Trophoblast cell (in vitro differentiated cells and primary cell): Measurements from ENCODE around the gene CYP2B6.

Experiments
- DNase-seq, 2 donors: peaks; one replicate each; pipeline ENCODE4 v3.0.0-alpha.2; 2016
- H2AFZ ChIP-seq: 2 replicates; pipeline ENCODE4 v1.6.1; 2013; ENCODE audit warnings: low read length, moderate library complexity, mild to moderate bottlenecking; ENCODE audit not compliant: insufficient read depth, poor library complexity
- H2AK5ac ChIP-seq: 2 replicates; pipeline ENCODE4 v1.6.1; 2013; ENCODE audit warnings: mild to moderate bottlenecking, low read length
- H2BK120ac ChIP-seq: 2 replicates; pipeline ENCODE4 v1.6.1; 2013; ENCODE audit warnings: low read length, mild to moderate bottlenecking, moderate library complexity; ENCODE audit not compliant: insufficient read depth, poor library complexity
- H2BK12ac ChIP-seq: 2 replicates; pipeline ENCODE4 v1.6.1; 2013; ENCODE audit warnings: mild to moderate bottlenecking, low read length, moderate library complexity
- H2BK5ac ChIP-seq: 2 replicates; pipeline ENCODE4 v1.6.1; 2013; ENCODE audit warnings: low read length, low read depth, moderate library complexity, mild to moderate bottlenecking; ENCODE audit not compliant: poor library complexity
- H3K14ac ChIP-seq: 2 replicates; pipeline ENCODE4 v1.6.1; 2013; ENCODE audit warnings: mild to moderate bottlenecking, low read length
- H3K18ac ChIP-seq: 2 replicates; pipeline ENCODE4 v1.6.1; 2013; ENCODE audit warnings: mild to moderate bottlenecking, low read length
- H3K23ac ChIP-seq: 2 replicates; pipeline ENCODE4 v1.6.1; 2013; ENCODE audit warnings: low read length
- H3K27ac ChIP-seq: 2 replicates; pipeline ENCODE4 v1.5.1; 2013; ENCODE audit warnings: low read depth, mild to moderate bottlenecking, inconsistent platforms, low read length, moderate library complexity
- H3K27me3 ChIP-seq: 2 replicates; pipeline ENCODE4 v1.6.1; 2013; ENCODE audit warnings: inconsistent platforms, mild to moderate bottlenecking, low read length, moderate library complexity; ENCODE audit not compliant: insufficient read depth
- H3K36me3 ChIP-seq, 2 experiments: 1 replicate in 1 of 2; 2 replicates in 1 of 2; pipeline ENCODE4 v1.6.1; 2013; ENCODE audit warnings: low read length in 2 of 2, mild to moderate bottlenecking in 2 of 2, moderate library complexity in 1 of 2; ENCODE audit not compliant: insufficient read depth in 2 of 2, control insufficient read depth in 1 of 2
- H3K4ac ChIP-seq: 2 replicates; pipeline ENCODE4 v1.6.1; 2013; ENCODE audit warnings: low read depth, mild to moderate bottlenecking, low read length, moderate library complexity
- H3K4me1 ChIP-seq, 2 experiments: 1 replicate in 1 of 2; 2 replicates in 1 of 2; pipeline ENCODE4 v1.6.1; 2013; ENCODE audit warnings: low read length in 2 of 2, mild to moderate bottlenecking in 2 of 2, moderate library complexity in 1 of 2; ENCODE audit not compliant: insufficient read depth in 2 of 2, control insufficient read depth in 1 of 2
- H3K4me2 ChIP-seq: 2 replicates; pipeline ENCODE4 v1.6.1; 2013; ENCODE audit warnings: inconsistent platforms, mild to moderate bottlenecking, low read length, moderate library complexity
- H3K4me3 ChIP-seq: 2 replicates; pipeline ENCODE4 v1.5.1; 2013; ENCODE audit warnings: mild to moderate bottlenecking, low read depth, low read length, inconsistent platforms
- H3K79me1 ChIP-seq: one replicate; pipeline ENCODE4 v1.6.1; 2013; ENCODE audit warnings: low read length
- H3K79me2 ChIP-seq: 2 replicates; pipeline ENCODE4 v1.6.1; 2013; ENCODE audit warnings: low read length, mild to moderate bottlenecking; ENCODE audit not compliant: control insufficient read depth, insufficient read depth, poor library complexity
- H3K9ac ChIP-seq: 2 replicates; pipeline ENCODE4 v1.6.1; 2013; ENCODE audit warnings: mild to moderate bottlenecking, low read length
- H3K9me3 ChIP-seq: 2 replicates; pipeline ENCODE4 v1.6.1; 2013; ENCODE audit warnings: low read depth, mild to moderate bottlenecking, control low read depth, inconsistent platforms, low read length; ENCODE audit not compliant: insufficient read depth
- H4K12ac ChIP-seq: 2 replicates; pipeline ENCODE4 v1.6.1; 2013; ENCODE audit warnings: low read depth, mild to moderate bottlenecking, low read length, moderate library complexity
- H4K8ac ChIP-seq: 2 replicates; pipeline ENCODE4 v1.6.1; 2013; ENCODE audit warnings: low read depth, mild to moderate bottlenecking, low read length, moderate library complexity
- H4K91ac ChIP-seq: one replicate; pipeline ENCODE4 v1.6.1; 2013; ENCODE audit warnings: low read depth, mild to moderate bottlenecking, low read length, moderate library complexity
- WGBS: extraction: QIAGEN DNeasy Blood & Tissue Kit; methylation state at CpG from one replicate; pipeline ENCODE4 v1.1.7; 2013; ENCODE audit warnings: missing lambda C conversion rate; ENCODE audit not compliant: insufficient read length, insufficient coverage; ENCODE audit errors: extremely low coverage; 5-methylcytosine and 5-hydroxymethylcytosine counted together

Gene CYP2B6

DNA sequence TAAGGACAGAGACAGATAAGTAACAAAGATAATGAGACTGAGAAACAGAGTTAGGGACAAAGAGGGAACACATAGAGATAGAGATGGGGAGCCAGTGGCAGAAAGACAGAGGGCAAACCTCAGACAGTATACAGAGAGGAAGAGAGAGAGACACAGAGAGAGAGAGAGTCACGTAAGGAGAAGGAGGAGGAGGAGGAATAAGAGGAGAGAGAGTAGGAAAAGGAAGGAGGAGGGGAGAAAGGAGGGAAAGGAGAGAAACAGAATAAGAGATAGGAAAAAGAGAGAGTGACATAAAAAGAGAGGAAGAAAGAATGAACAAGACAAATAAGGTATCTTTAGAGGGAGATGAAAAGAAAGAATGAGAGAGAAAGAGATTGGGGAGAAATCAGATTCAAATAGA is 23.6 kb downstream of the CYP2B6 start:
- Histone ChIP-seq H3K23ac (no peak overlapping the region), H3K4me2 (no peak overlapping the region), H3K27ac (no peak overlapping the region), H3K18ac (no peak overlapping the region), H3K9ac (no peak overlapping the region), H3K4me3 (no peak overlapping the region), H3K4ac (no peak overlapping the region), H3K36me3 (no peaks in the 10 kb centered on the region), H4K8ac (no peak overlapping the region), H2BK120ac (no peak overlapping the region), H3K79me1 (no peaks in the 10 kb centered on the region), H3K9me3 (no peaks in the 10 kb centered on the region), H4K91ac (no peak overlapping the region), H2AFZ (no peak overlapping the region), H4K12ac (no peak overlapping the region), H3K4me1 (peaks cover 0 to 5% of the 10 kb centered on the region in 2 experiments), H3K27me3 (no peaks in the 10 kb centered on the region), H3K79me2 (no peaks in the 10 kb centered on the region), H3K14ac (no peak overlapping the region), H2BK5ac (no peak overlapping the region), H2AK5ac (no peak overlapping the region), H2BK12ac (no peak overlapping the region)
- no peak for DNase-seq
- WGBS: 100% methylated on average over 1 of the region's 1 CpG

DNA sequence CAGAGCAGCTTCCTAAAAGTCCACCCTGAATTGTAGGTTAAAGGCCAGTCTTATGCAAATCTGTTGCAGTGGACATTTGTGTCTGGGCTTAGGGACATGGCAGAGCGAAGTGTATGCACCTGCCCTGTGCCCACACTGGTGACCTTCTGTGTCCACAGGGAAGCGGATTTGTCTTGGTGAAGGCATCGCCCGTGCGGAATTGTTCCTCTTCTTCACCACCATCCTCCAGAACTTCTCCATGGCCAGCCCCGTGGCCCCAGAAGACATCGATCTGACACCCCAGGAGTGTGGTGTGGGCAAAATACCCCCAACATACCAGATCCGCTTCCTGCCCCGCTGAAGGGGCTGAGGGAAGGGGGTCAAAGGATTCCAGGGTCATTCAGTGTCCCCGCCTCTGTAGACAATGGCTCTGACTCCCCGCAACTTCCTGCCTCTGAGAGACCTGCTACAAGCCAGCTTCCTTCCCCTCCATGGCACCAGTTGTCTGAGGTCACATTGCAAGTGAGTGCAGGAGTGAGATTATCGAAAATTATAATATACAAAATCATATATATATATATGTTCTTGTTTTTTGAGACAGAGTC is 25.5 kb downstream of the CYP2B6 start:
- Histone ChIP-seq H3K36me3 (no peaks in the 10 kb centered on the region), H3K18ac (no peak overlapping the region), H4K91ac (no peak overlapping the region), H3K79me1 (no peaks in the 10 kb centered on the region), H3K4me2 (no peak overlapping the region), H3K27me3 (no peaks in the 10 kb centered on the region), H4K8ac (no peak overlapping the region), H3K9ac (no peak overlapping the region), H3K79me2 (no peaks in the 10 kb centered on the region), H3K4me1 (peaks cover 0 to 5% of the 10 kb centered on the region in 2 experiments), H3K14ac (no peak overlapping the region), H2AFZ (no peak overlapping the region), H4K12ac (no peak overlapping the region), H2BK5ac (no peak overlapping the region), H3K4me3 (no peak overlapping the region), H2BK120ac (no peak overlapping the region), H2AK5ac (no peak overlapping the region), H2BK12ac (no peak overlapping the region), H3K9me3 (no peaks in the 10 kb centered on the region), H3K4ac (no peak overlapping the region), H3K23ac (no peak overlapping the region), H3K27ac (no peak overlapping the region)
- WGBS: no CpG with 5 or more reads among the region's 12 CpGs
- no peak for DNase-seq

DNA sequence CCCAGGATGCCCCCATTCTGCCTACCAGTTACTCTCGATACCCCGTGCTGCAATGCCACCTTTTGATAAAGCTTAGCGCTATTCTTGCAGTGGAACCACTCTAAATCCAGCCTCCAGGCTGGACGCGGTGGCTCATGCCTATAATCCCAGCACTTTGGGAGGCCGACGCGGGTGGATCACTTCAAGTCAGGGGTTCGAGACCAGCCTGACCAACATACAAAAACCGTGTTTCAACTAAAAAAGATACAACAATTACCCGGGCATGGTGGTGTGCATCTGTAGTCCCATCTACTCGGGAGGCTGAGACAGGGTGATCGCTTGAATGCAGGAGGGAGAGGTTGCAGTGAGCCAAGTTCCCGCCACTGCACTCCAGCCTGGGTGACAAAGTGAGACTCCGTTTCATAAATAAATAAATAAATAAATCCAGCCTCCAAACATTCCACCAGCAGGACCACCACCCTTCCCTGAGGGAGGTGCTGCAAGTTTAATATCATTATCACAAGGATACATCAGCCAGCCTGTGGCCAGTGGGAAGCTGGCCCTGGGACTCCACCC is 27.7 kb downstream of the CYP2B6 start:
- Histone ChIP-seq H3K79me1 (no peaks in the 10 kb centered on the region), H2AK5ac (no peak overlapping the region), H3K27ac (no peak overlapping the region), H4K91ac (no peak overlapping the region), H3K79me2 (no peaks in the 10 kb centered on the region), H3K23ac (no peak overlapping the region), H4K8ac (no peak overlapping the region), H3K4me3 (no peak overlapping the region), H3K14ac (no peak overlapping the region), H2AFZ (no peak overlapping the region), H3K4me2 (no peak overlapping the region), H3K4ac (no peak overlapping the region), H2BK12ac (no peak overlapping the region), H3K4me1 (peaks cover 0 to 5% of the 10 kb centered on the region in 2 experiments), H3K9ac (no peak overlapping the region), H3K36me3 (no peaks in the 10 kb centered on the region), H4K12ac (no peak overlapping the region), H3K18ac (no peak overlapping the region), H2BK5ac (no peak overlapping the region), H3K9me3 (no peaks in the 10 kb centered on the region), H2BK120ac (no peak overlapping the region), H3K27me3 (no peaks in the 10 kb centered on the region)
- WGBS: no CpG with 5 or more reads among the region's 15 CpGs
- no peak for DNase-seq

DNA sequence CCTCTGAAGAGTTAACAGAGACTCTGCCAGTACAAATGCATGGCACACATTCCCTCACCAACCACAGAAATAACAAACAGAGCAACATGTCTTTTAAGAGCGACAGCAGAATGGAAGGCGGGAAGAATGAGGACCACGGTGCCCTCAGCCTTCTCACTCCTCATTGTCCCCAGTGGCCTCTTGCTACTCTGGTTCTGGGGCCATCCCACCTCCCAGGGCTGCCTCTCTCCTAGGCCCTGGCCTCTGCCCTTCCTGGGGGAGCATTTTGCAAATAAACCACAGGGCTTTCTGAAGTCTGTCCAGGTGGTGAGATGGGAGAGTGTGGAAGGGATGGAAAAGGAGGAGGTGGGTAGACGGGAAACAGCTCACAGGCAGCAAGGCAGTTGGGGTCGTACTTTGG is 28.3 kb downstream of the CYP2B6 start:
- H3K79me1 ChIP-seq: no peaks in the 10 kb centered on the region
- no peak overlapping the region for H3K4me3 ChIP-seq

More for the DNA sequence above, 28.3 kb downstream of the CYP2B6 start:
- no peak for DNase-seq
- Histone ChIP-seq H2BK120ac (no peak overlapping the region), H4K8ac (no peak overlapping the region), H3K14ac (no peak overlapping the region), H4K12ac (no peak overlapping the region), H2AK5ac (no peak overlapping the region), H3K18ac (no peak overlapping the region), H3K9ac (no peak overlapping the region), H3K4me2 (no peak overlapping the region), H3K4me1 (peaks cover 0 to 5% of the 10 kb centered on the region in 2 experiments), H3K79me2 (no peaks in the 10 kb centered on the region), H2BK5ac (no peak overlapping the region), H3K36me3 (no peaks in the 10 kb centered on the region), H3K9me3 (no peaks in the 10 kb centered on the region), H4K91ac (no peak overlapping the region), H3K27me3 (no peaks in the 10 kb centered on the region), H2AFZ (no peak overlapping the region), H3K4ac (no peak overlapping the region), H3K23ac (no peak overlapping the region), H2BK12ac (no peak overlapping the region), H3K27ac (no peak overlapping the region)
- no CpG with 5 or more reads among the region's 5 CpGs for WGBS
